GM23338 (cell line): ENCODE measurements around the gene PGM1. TPM values are rescaled to one million over a fixed set of nuclear protein-coding genes. Genes with fewer than 3 reads are reported as not detected.

Experiments
- ATAC-seq: fragments of 200-7000 bp; cut with Tn5 transposase; 3 replicates; pipeline ENCODE4 v1.9.1; 2020
- DNase-seq: peaks from one replicate; pipeline ENCODE4 v3.0.0-alpha.2; 2015; ENCODE audit warnings: low spot score
- H2AFZ ChIP-seq: fragments of 200-600 bp; sonication (generic); 2 replicates; pipeline ENCODE4 v1.8.0; 2016; ENCODE audit warnings: antibody characterized with exemption, mild to moderate bottlenecking, moderate library complexity
- H3F3A ChIP-seq: fragments of 200-600 bp; sonication (generic); replicated peaks from 2 replicates; pipeline ENCODE4 v1.8.0; 2017; ENCODE audit warnings: antibody characterized with exemption, mixed run types, low read depth
- H3K27ac ChIP-seq: fragments of 200-600 bp; sonication (generic); 2 replicates; pipeline ENCODE4 v1.6.1; 2016; ENCODE audit warnings: low read depth
- H3K27me3 ChIP-seq: fragments of 200-600 bp; sonication (generic); 2 replicates; pipeline ENCODE4 v1.8.0; 2016; ENCODE audit warnings: mild to moderate bottlenecking, mixed run types, moderate library complexity; ENCODE audit not compliant: insufficient read depth
- H3K36me3 ChIP-seq: fragments of 200-600 bp; sonication (generic); 2 replicates; pipeline ENCODE4 v1.8.0; 2016; ENCODE audit warnings: mild to moderate bottlenecking; ENCODE audit not compliant: insufficient read depth
- H3K4me1 ChIP-seq: fragments of 200-600 bp; sonication (generic); 2 replicates; pipeline ENCODE4 v1.8.0; 2016; ENCODE audit warnings: mild to moderate bottlenecking, moderate library complexity; ENCODE audit not compliant: insufficient read depth
- H3K4me2 ChIP-seq: fragments of 200-600 bp; sonication (generic); 2 replicates; pipeline ENCODE4 v1.7.1; 2017; ENCODE audit warnings: mixed run types
- H3K4me3 ChIP-seq: fragments of 200-600 bp; sonication (generic); 2 replicates; pipeline ENCODE4 v1.6.1; 2016; ENCODE audit warnings: mixed run types
- H3K79me2 ChIP-seq: fragments of 200-600 bp; sonication (generic); replicated peaks from 2 replicates; pipeline ENCODE4 v1.8.0; 2017; ENCODE audit warnings: mild to moderate bottlenecking; ENCODE audit not compliant: insufficient read depth
- H3K9me2 ChIP-seq: fragments of 200-600 bp; sonication (generic); 2 replicates; pipeline ENCODE4 v1.8.0; 2017; ENCODE audit not compliant: insufficient read depth
- H4K20me1 ChIP-seq: fragments of 200-600 bp; sonication (generic); replicated peaks from 2 replicates; pipeline ENCODE4 v1.8.0; 2017; ENCODE audit warnings: mild to moderate bottlenecking; ENCODE audit not compliant: insufficient read depth
- H3K27ac Mint-ChIP-seq: 2 replicates; pipeline ENCODE4 v1.8.0; 2020; ENCODE audit warnings: inconsistent platforms, mild to moderate bottlenecking, moderate library complexity, mixed read lengths
- H3K27me3 Mint-ChIP-seq: 3 replicates; pipeline ENCODE4 v1.8.0; 2022; ENCODE audit warnings: low read depth, mild to moderate bottlenecking, moderate library complexity, mixed read lengths, inconsistent platforms; ENCODE audit not compliant: insufficient read depth, poor library complexity
- H3K36me3 Mint-ChIP-seq: 3 replicates; pipeline ENCODE4 v1.8.0; 2021; ENCODE audit warnings: low read depth, mild to moderate bottlenecking, inconsistent platforms, moderate library complexity, mixed read lengths
- H3K4me1 Mint-ChIP-seq: 3 replicates; pipeline ENCODE4 v1.8.0; 2020; ENCODE audit warnings: mild to moderate bottlenecking, inconsistent platforms, mixed read lengths
- H3K4me3 Mint-ChIP-seq: 3 replicates; pipeline ENCODE4 v1.8.0; 2021; ENCODE audit warnings: moderate library complexity, mild to moderate bottlenecking, inconsistent platforms, mixed read lengths
- H3K9me3 Mint-ChIP-seq: 3 replicates; pipeline ENCODE4 v1.8.0; 2020; ENCODE audit warnings: moderate library complexity, mild to moderate bottlenecking, inconsistent platforms, mixed read lengths
- CREB1 ChIP-seq: fragments of 250-450 bp; sonication (Bioruptor Pico); IDR thresholded peaks from 2 replicates; pipeline ENCODE4 v1.5.0; 2020; ENCODE audit warnings: low read depth, mild to moderate bottlenecking, moderate library complexity
- EZH2 ChIP-seq: fragments of 200-600 bp; sonication (generic); IDR thresholded peaks from one replicate; pipeline ENCODE4 v1.8.0; 2017; ENCODE audit warnings: antibody characterized with exemption, mild to moderate bottlenecking, low read depth; ENCODE audit not compliant: unreplicated experiment
- EZH2phosphoT487 ChIP-seq: fragments of 200-600 bp; sonication (generic); IDR thresholded peaks from one replicate; pipeline ENCODE4 v1.8.1; 2018; ENCODE audit warnings: antibody characterized with exemption; ENCODE audit not compliant: unreplicated experiment
- NANOG ChIP-seq: IDR thresholded peaks from 2 replicates; pipeline ENCODE4 v1.6.1; 2016; ENCODE audit warnings: antibody characterized with exemption, borderline replicate concordance
- POLR2AphosphoS5 ChIP-seq: IDR thresholded peaks from 2 replicates; pipeline ENCODE4 v1.6.1; 2016; ENCODE audit warnings: antibody characterized with exemption, low read depth
- STAT1 ChIP-seq: IDR thresholded peaks from one replicate; pipeline ENCODE4 v1.6.1; 2016; ENCODE audit warnings: antibody characterized with exemption; ENCODE audit not compliant: unreplicated experiment
- ZNF114 ChIP-seq: fragments of 250-450 bp; sonication (Bioruptor Pico); IDR thresholded peaks from 2 replicates; pipeline ENCODE4 v1.5.0; 2020; ENCODE audit warnings: mild to moderate bottlenecking, moderate library complexity
- polyA plus RNA-seq: library from polyadenylated mRNA; unstranded; fragments of >200 nt; fragmentation: Nextera tagmentation; extraction: Ambion mirVana; gene quantifications from 2 replicates; pipeline ENCODE4 v1.2.1, GENCODE V29; 2016
- total RNA-seq: library from RNA; depleted of rRNA; stranded (reverse); fragments of >200 nt; shearing (Covaris generic); gene quantifications from 2 replicates; pipeline ENCODE4 v1.2.3, GENCODE V29; 2014
- TF ChIP-seq, protein P1 (sequence below): fragments of 250-450 bp; sonication (Bioruptor Pico); IDR thresholded peaks from 2 replicates; pipeline ENCODE4 v1.5.0; 2020; ENCODE audit warnings: mild to moderate bottlenecking, moderate library complexity
- TF ChIP-seq, protein P2 (sequence below): IDR thresholded peaks from 2 replicates; pipeline ENCODE4 v1.6.1; 2016; ENCODE audit warnings: antibody characterized with exemption
- TF ChIP-seq, protein P3 (sequence below): IDR thresholded peaks from one replicate; pipeline ENCODE4 v1.6.1; 2018; ENCODE audit warnings: antibody characterized with exemption; ENCODE audit not compliant: unreplicated experiment

The PGM1 gene
- total and polyA plus RNA-seq, 2 experiments from 2014 or later: 20.9 to 71.9 TPM

DNA sequence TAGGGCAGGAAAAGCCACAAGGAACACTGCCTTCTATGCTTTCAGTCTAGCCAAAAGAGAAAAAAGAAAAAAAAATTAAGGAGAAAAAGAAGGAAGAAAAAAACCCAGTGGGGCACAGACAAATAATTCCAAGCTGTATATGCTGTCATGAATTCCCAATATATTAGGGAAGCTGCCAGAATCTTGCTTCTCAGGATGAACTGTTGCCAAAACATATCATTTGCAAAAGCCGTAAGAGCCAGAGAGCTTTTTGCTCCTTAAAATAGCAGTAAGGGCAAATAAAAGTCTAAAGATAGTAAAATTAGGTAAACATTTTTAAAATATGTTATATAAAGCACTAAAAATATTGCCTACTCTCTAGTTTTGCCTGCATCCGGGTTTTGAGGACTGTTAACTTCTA lies 52.1 kb downstream of the PGM1 start (continued):
- TF ChIP-seq, protein P1, sequence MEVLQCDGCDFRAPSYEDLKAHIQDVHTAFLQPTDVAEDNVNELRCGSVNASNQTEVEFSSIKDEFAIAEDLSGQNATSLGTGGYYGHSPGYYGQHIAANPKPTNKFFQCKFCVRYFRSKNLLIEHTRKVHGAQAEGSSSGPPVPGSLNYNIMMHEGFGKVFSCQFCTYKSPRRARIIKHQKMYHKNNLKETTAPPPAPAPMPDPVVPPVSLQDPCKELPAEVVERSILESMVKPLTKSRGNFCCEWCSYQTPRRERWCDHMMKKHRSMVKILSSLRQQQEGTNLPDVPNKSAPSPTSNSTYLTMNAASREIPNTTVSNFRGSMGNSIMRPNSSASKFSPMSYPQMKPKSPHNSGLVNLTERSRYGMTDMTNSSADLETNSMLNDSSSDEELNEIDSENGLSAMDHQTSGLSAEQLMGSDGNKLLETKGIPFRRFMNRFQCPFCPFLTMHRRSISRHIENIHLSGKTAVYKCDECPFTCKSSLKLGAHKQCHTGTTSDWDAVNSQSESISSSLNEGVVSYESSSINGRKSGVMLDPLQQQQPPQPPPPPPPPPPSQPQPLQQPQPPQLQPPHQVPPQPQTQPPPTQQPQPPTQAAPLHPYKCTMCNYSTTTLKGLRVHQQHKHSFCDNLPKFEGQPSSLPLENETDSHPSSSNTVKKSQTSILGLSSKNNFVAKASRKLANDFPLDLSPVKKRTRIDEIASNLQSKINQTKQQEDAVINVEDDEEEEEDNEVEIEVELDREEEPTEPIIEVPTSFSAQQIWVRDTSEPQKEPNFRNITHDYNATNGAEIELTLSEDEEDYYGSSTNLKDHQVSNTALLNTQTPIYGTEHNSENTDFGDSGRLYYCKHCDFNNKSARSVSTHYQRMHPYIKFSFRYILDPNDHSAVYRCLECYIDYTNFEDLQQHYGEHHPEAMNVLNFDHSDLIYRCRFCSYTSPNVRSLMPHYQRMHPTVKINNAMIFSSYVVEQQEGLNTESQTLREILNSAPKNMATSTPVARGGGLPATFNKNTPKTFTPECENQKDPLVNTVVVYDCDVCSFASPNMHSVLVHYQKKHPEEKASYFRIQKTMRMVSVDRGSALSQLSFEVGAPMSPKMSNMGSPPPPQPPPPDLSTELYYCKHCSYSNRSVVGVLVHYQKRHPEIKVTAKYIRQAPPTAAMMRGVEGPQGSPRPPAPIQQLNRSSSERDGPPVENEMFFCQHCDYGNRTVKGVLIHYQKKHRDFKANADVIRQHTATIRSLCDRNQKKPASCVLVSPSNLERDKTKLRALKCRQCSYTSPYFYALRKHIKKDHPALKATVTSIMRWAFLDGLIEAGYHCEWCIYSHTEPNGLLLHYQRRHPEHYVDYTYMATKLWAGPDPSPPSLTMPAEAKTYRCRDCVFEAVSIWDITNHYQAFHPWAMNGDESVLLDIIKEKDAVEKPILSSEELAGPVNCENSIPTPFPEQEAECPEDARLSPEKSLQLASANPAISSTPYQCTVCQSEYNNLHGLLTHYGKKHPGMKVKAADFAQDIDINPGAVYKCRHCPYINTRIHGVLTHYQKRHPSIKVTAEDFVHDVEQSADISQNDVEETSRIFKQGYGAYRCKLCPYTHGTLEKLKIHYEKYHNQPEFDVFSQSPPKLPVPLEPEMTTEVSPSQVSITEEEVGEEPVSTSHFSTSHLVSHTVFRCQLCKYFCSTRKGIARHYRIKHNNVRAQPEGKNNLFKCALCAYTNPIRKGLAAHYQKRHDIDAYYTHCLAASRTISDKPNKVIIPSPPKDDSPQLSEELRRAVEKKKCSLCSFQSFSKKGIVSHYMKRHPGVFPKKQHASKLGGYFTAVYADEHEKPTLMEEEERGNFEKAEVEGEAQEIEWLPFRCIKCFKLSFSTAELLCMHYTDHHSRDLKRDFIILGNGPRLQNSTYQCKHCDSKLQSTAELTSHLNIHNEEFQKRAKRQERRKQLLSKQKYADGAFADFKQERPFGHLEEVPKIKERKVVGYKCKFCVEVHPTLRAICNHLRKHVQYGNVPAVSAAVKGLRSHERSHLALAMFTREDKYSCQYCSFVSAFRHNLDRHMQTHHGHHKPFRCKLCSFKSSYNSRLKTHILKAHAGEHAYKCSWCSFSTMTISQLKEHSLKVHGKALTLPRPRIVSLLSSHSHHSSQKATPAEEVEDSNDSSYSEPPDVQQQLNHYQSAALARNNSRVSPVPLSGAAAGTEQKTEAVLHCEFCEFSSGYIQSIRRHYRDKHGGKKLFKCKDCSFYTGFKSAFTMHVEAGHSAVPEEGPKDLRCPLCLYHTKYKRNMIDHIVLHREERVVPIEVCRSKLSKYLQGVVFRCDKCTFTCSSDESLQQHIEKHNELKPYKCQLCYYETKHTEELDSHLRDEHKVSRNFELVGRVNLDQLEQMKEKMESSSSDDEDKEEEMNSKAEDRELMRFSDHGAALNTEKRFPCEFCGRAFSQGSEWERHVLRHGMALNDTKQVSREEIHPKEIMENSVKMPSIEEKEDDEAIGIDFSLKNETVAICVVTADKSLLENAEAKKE (CRISPR knock-in tag): no peak
- TF ChIP-seq ZNF114 (CRISPR knock-in tag): no peak
- no peak for TF ChIP-seq EZH2phosphoT487
- TF ChIP-seq NANOG: no peak
- no peak for TF ChIP-seq POLR2AphosphoS5

DNA sequence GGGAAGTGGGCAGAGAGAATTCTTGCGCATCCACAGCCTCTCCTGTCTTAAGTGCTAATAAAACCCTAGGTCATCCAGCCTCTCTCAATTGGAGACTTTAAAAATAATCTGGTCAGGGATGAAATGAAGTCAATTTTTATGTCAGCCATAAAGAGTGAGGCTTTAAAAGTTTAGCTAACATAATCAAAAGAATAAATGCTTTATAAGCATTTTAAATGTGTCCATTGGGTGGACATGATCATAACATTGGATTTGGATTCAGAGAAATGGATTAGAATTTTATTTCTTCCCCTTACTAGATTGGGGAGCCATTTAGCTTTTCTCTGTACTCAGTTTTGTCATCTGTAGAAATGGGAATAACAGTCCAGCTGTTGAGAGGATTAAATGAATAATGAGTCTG lies 55.5 kb downstream of the PGM1 start:
- Histone ChIP-seq H3K27ac (no peak overlapping the region), H3K4me2 (no peak overlapping the region), H2AFZ (no peak overlapping the region), H3K79me2 (no peaks in the 10 kb centered on the region), H4K20me1 (no peaks in the 10 kb centered on the region), H3K36me3 (no peaks in the 10 kb centered on the region), H3F3A (no peaks in the 10 kb centered on the region), H3K4me1 (no peaks in the 10 kb centered on the region), H3K27me3 (no peaks in the 10 kb centered on the region), H3K9me2 (peaks cover 3% of the 10 kb centered on the region; the same call in 1 of the 2 replicates), H3K4me3 (no peak overlapping the region)
- H3K27me3 Mint-ChIP-seq: no peaks in the 10 kb centered on the region
- H3K27ac Mint-ChIP-seq: no peak overlapping the region
- no peak for DNase-seq
- H3K9me3 Mint-ChIP-seq: no peaks in the 10 kb centered on the region
- ATAC-seq: no peak
- H3K4me3 Mint-ChIP-seq: no peak overlapping the region
- TF ChIP-seq, protein P2, sequence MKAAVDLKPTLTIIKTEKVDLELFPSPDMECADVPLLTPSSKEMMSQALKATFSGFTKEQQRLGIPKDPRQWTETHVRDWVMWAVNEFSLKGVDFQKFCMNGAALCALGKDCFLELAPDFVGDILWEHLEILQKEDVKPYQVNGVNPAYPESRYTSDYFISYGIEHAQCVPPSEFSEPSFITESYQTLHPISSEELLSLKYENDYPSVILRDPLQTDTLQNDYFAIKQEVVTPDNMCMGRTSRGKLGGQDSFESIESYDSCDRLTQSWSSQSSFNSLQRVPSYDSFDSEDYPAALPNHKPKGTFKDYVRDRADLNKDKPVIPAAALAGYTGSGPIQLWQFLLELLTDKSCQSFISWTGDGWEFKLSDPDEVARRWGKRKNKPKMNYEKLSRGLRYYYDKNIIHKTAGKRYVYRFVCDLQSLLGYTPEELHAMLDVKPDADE: no peak
- TF ChIP-seq STAT1 (no peak), CREB1 (CRISPR knock-in tag) (no peak), EZH2phosphoT487 (no peak), EZH2 (no peak)
- TF ChIP-seq, protein P3, sequence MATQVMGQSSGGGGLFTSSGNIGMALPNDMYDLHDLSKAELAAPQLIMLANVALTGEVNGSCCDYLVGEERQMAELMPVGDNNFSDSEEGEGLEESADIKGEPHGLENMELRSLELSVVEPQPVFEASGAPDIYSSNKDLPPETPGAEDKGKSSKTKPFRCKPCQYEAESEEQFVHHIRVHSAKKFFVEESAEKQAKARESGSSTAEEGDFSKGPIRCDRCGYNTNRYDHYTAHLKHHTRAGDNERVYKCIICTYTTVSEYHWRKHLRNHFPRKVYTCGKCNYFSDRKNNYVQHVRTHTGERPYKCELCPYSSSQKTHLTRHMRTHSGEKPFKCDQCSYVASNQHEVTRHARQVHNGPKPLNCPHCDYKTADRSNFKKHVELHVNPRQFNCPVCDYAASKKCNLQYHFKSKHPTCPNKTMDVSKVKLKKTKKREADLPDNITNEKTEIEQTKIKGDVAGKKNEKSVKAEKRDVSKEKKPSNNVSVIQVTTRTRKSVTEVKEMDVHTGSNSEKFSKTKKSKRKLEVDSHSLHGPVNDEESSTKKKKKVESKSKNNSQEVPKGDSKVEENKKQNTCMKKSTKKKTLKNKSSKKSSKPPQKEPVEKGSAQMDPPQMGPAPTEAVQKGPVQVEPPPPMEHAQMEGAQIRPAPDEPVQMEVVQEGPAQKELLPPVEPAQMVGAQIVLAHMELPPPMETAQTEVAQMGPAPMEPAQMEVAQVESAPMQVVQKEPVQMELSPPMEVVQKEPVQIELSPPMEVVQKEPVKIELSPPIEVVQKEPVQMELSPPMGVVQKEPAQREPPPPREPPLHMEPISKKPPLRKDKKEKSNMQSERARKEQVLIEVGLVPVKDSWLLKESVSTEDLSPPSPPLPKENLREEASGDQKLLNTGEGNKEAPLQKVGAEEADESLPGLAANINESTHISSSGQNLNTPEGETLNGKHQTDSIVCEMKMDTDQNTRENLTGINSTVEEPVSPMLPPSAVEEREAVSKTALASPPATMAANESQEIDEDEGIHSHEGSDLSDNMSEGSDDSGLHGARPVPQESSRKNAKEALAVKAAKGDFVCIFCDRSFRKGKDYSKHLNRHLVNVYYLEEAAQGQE: no peak
- peaks cover 4% of the 10 kb centered on the region; the same call in 2 of the 3 replicates for H3K4me1 Mint-ChIP-seq
- H3K36me3 Mint-ChIP-seq: peaks cover 6% of the 10 kb centered on the region; the same call in 1 of the 3 replicates
